ENCODE data around the gene ACTC1.

Gene ACTC1

DNA sequence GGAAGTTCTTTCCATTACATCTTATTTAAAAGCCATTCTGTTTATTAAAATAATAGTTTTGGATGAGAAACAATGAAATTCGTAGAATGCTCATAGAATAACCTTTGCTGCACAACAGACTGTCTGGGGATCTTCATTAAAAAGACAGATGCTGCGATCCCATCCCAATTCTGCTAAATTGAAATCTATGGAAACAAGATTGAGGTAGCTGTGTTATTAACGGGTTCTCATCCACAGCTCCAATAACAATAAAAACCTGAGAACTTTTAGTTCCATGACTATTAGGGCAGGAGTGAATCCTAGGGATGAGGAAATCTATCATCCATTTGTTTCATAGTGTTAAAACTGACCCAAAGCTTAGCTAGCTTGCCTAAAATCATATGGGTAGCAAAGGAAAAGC lies 38.1 kb downstream of the ACTC1 start:
- no peak for DNase-seq (ENCODE audit: low read depth in 2 of 2)

- no peak for DNase-seq (ENCODE audit: low read depth in 2 of 2)
Observed at GRCh38 chr15:34755419-34755773, 40.0 kb downstream of the ACTC1 start.

- no peak for DNase-seq (ENCODE audit: low read depth in 2 of 2)
Observed at GRCh38 chr15:34754674-34755418, 40.5 kb downstream of the ACTC1 start, which contains the start of gene GJD2. Gene GJD2, minus strand, starts transcription at chr15:34754998. Its CDS starts 510 bp downstream, at chr15:34754488.

GRCh38 chr15:34754171-34754601 lies 41.2 kb downstream of the ACTC1 start:
- DNase-seq (ENCODE audit: low read depth in 2 of 2) = no peak

GRCh38 chr15:34753236-34753894 lies 42.0 kb downstream of the ACTC1 start:
- no peak for DNase-seq (ENCODE audit: low read depth in 2 of 2)

GRCh38 chr15:34749691-34750090 lies 45.7 kb downstream of the ACTC1 start:
- DNase-seq (ENCODE audit: low read depth in 2 of 2) = no peak

Measured in stimulated activated CD8-positive, alpha-beta memory T cell treated with anti-CD3 and anti-CD28 coated beads, Interleukin-15, amount 100 ng/mL, for 4 hours (primary cell).